Trophoblast cell (in vitro differentiated cells and primary cell): ENCODE measurements around the gene SLC24A4.

Experiments
- DNase-seq, 2 donors: peaks; one replicate each; pipeline ENCODE4 v3.0.0-alpha.2; 2016
- H2AFZ ChIP-seq: 2 replicates; pipeline ENCODE4 v1.6.1; 2013; ENCODE audit warnings: low read length, moderate library complexity, mild to moderate bottlenecking; ENCODE audit not compliant: insufficient read depth, poor library complexity
- H2AK5ac ChIP-seq: 2 replicates; pipeline ENCODE4 v1.6.1; 2013; ENCODE audit warnings: mild to moderate bottlenecking, low read length
- H2BK120ac ChIP-seq: 2 replicates; pipeline ENCODE4 v1.6.1; 2013; ENCODE audit warnings: low read length, mild to moderate bottlenecking, moderate library complexity; ENCODE audit not compliant: insufficient read depth, poor library complexity
- H2BK12ac ChIP-seq: 2 replicates; pipeline ENCODE4 v1.6.1; 2013; ENCODE audit warnings: mild to moderate bottlenecking, low read length, moderate library complexity
- H2BK5ac ChIP-seq: 2 replicates; pipeline ENCODE4 v1.6.1; 2013; ENCODE audit warnings: low read length, low read depth, moderate library complexity, mild to moderate bottlenecking; ENCODE audit not compliant: poor library complexity
- H3K14ac ChIP-seq: 2 replicates; pipeline ENCODE4 v1.6.1; 2013; ENCODE audit warnings: mild to moderate bottlenecking, low read length
- H3K18ac ChIP-seq: 2 replicates; pipeline ENCODE4 v1.6.1; 2013; ENCODE audit warnings: mild to moderate bottlenecking, low read length
- H3K23ac ChIP-seq: 2 replicates; pipeline ENCODE4 v1.6.1; 2013; ENCODE audit warnings: low read length
- H3K27ac ChIP-seq: 2 replicates; pipeline ENCODE4 v1.5.1; 2013; ENCODE audit warnings: low read depth, mild to moderate bottlenecking, inconsistent platforms, low read length, moderate library complexity
- H3K27me3 ChIP-seq: 2 replicates; pipeline ENCODE4 v1.6.1; 2013; ENCODE audit warnings: inconsistent platforms, mild to moderate bottlenecking, low read length, moderate library complexity; ENCODE audit not compliant: insufficient read depth
- H3K36me3 ChIP-seq, 2 experiments: 1 replicate in 1 of 2; 2 replicates in 1 of 2; pipeline ENCODE4 v1.6.1; 2013; ENCODE audit warnings: low read length in 2 of 2, mild to moderate bottlenecking in 2 of 2, moderate library complexity in 1 of 2; ENCODE audit not compliant: insufficient read depth in 2 of 2, control insufficient read depth in 1 of 2
- H3K4ac ChIP-seq: 2 replicates; pipeline ENCODE4 v1.6.1; 2013; ENCODE audit warnings: low read depth, mild to moderate bottlenecking, low read length, moderate library complexity
- H3K4me1 ChIP-seq, 2 experiments: 1 replicate in 1 of 2; 2 replicates in 1 of 2; pipeline ENCODE4 v1.6.1; 2013; ENCODE audit warnings: low read length in 2 of 2, mild to moderate bottlenecking in 2 of 2, moderate library complexity in 1 of 2; ENCODE audit not compliant: insufficient read depth in 2 of 2, control insufficient read depth in 1 of 2
- H3K4me2 ChIP-seq: 2 replicates; pipeline ENCODE4 v1.6.1; 2013; ENCODE audit warnings: inconsistent platforms, mild to moderate bottlenecking, low read length, moderate library complexity
- H3K4me3 ChIP-seq: 2 replicates; pipeline ENCODE4 v1.5.1; 2013; ENCODE audit warnings: mild to moderate bottlenecking, low read depth, low read length, inconsistent platforms
- H3K79me1 ChIP-seq: one replicate; pipeline ENCODE4 v1.6.1; 2013; ENCODE audit warnings: low read length
- H3K79me2 ChIP-seq: 2 replicates; pipeline ENCODE4 v1.6.1; 2013; ENCODE audit warnings: low read length, mild to moderate bottlenecking; ENCODE audit not compliant: control insufficient read depth, insufficient read depth, poor library complexity
- H3K9ac ChIP-seq: 2 replicates; pipeline ENCODE4 v1.6.1; 2013; ENCODE audit warnings: mild to moderate bottlenecking, low read length
- H3K9me3 ChIP-seq: 2 replicates; pipeline ENCODE4 v1.6.1; 2013; ENCODE audit warnings: low read depth, mild to moderate bottlenecking, control low read depth, inconsistent platforms, low read length; ENCODE audit not compliant: insufficient read depth
- H4K12ac ChIP-seq: 2 replicates; pipeline ENCODE4 v1.6.1; 2013; ENCODE audit warnings: low read depth, mild to moderate bottlenecking, low read length, moderate library complexity
- H4K8ac ChIP-seq: 2 replicates; pipeline ENCODE4 v1.6.1; 2013; ENCODE audit warnings: low read depth, mild to moderate bottlenecking, low read length, moderate library complexity
- H4K91ac ChIP-seq: one replicate; pipeline ENCODE4 v1.6.1; 2013; ENCODE audit warnings: low read depth, mild to moderate bottlenecking, low read length, moderate library complexity
- WGBS: extraction: QIAGEN DNeasy Blood & Tissue Kit; methylation state at CpG from one replicate; pipeline ENCODE4 v1.1.7; 2013; ENCODE audit warnings: missing lambda C conversion rate; ENCODE audit not compliant: insufficient read length, insufficient coverage; ENCODE audit errors: extremely low coverage; 5-methylcytosine and 5-hydroxymethylcytosine counted together

Gene SLC24A4

GRCh38 chr14:92458136-92459029 is 135.4 kb downstream of the SLC24A4 start:
- Histone ChIP-seq H3K27me3 (no peaks in the 10 kb centered on the region), H3K9ac (no peak overlapping the region)
- WGBS, result no CpG with 5 or more reads among the region's 17 CpGs

GRCh38 chr14:92459030-92459949 is 136.3 kb downstream of the SLC24A4 start:
- WGBS, result no CpG with 5 or more reads among the region's 18 CpGs

More at GRCh38 chr14:92458136-92459029, 135.4 kb downstream of the SLC24A4 start:
- H2AK5ac ChIP-seq, result no peak overlapping the region
- no peak overlapping the region for H3K18ac ChIP-seq
- H2AFZ ChIP-seq, result no peak overlapping the region
- no peak overlapping the region for H3K14ac ChIP-seq
- no peak overlapping the region for H3K23ac ChIP-seq
- no peak overlapping the region for H3K4me3 ChIP-seq
- H3K79me2 ChIP-seq, result no peaks in the 10 kb centered on the region
- no peaks in the 10 kb centered on the region for H3K9me3 ChIP-seq
- H3K4me1 ChIP-seq, result peaks cover 0 to 5% of the 10 kb centered on the region in 2 experiments
- H3K4me2 ChIP-seq, result no peak overlapping the region
- H4K8ac ChIP-seq, result no peak overlapping the region
- H3K4ac ChIP-seq, result no peak overlapping the region
- no peaks in the 10 kb centered on the region for H3K79me1 ChIP-seq
- no peak for DNase-seq
- H4K12ac ChIP-seq, result no peak overlapping the region
- H2BK120ac ChIP-seq, result no peak overlapping the region
- H3K27ac ChIP-seq, result no peak overlapping the region
- no peak overlapping the region for H4K91ac ChIP-seq
- H2BK12ac ChIP-seq, result no peak overlapping the region
- no peak overlapping the region for H2BK5ac ChIP-seq
- H3K36me3 ChIP-seq, result no peaks in the 10 kb centered on the region

GRCh38 chr14:92459950-92460421 is 137.0 kb downstream of the SLC24A4 start:
- H3K4me1 ChIP-seq, result peaks cover 0 to 5% of the 10 kb centered on the region in 2 experiments
- H2AFZ ChIP-seq, result no peak overlapping the region
- no peak overlapping the region for H2AK5ac ChIP-seq
- no peaks in the 10 kb centered on the region for H3K9me3 ChIP-seq
- H2BK12ac ChIP-seq, result no peak overlapping the region
- no peak overlapping the region for H3K9ac ChIP-seq
- no peak overlapping the region for H3K18ac ChIP-seq
- no peak overlapping the region for H3K4me3 ChIP-seq
- H3K14ac ChIP-seq, result no peak overlapping the region
- H3K36me3 ChIP-seq, result no peaks in the 10 kb centered on the region
- no peaks in the 10 kb centered on the region for H3K79me2 ChIP-seq
- no peak overlapping the region for H4K8ac ChIP-seq
- H3K4me2 ChIP-seq, result no peak overlapping the region
- H2BK120ac ChIP-seq, result no peak overlapping the region
- DNase-seq, result no peak
- H4K12ac ChIP-seq, result no peak overlapping the region
- peak overlapping the region; percentile 15 for H4K91ac ChIP-seq
- H3K23ac ChIP-seq, result no peak overlapping the region
- no peaks in the 10 kb centered on the region for H3K79me1 ChIP-seq
- no CpG with 5 or more reads among the region's 12 CpGs for WGBS
- no peak overlapping the region for H3K4ac ChIP-seq
- no peak overlapping the region for H2BK5ac ChIP-seq
- H3K27ac ChIP-seq, result no peak overlapping the region
- H3K27me3 ChIP-seq, result no peaks in the 10 kb centered on the region

More at GRCh38 chr14:92459030-92459949, 136.3 kb downstream of the SLC24A4 start:
- Histone ChIP-seq H2BK5ac (no peak overlapping the region), H2BK120ac (no peak overlapping the region), H4K91ac (peak overlapping the region; percentile 15), H3K9ac (no peak overlapping the region), H3K4me3 (no peak overlapping the region), H3K23ac (no peak overlapping the region), H3K4me2 (no peak overlapping the region), H3K9me3 (no peaks in the 10 kb centered on the region), H4K8ac (no peak overlapping the region), H3K4me1 (peaks cover 0 to 5% of the 10 kb centered on the region in 2 experiments), H3K36me3 (no peaks in the 10 kb centered on the region), H2AK5ac (no peak overlapping the region), H4K12ac (no peak overlapping the region), H3K27me3 (no peaks in the 10 kb centered on the region), H2BK12ac (no peak overlapping the region), H3K79me2 (no peaks in the 10 kb centered on the region), H3K14ac (no peak overlapping the region), H3K27ac (no peak overlapping the region), H3K79me1 (no peaks in the 10 kb centered on the region), H3K18ac (no peak overlapping the region), H3K4ac (no peak overlapping the region), H2AFZ (no peak overlapping the region)
- DNase-seq, result no peak

GRCh38 chr14:92460541-92460915 is 137.6 kb downstream of the SLC24A4 start:
- no peak overlapping the region for H2AFZ ChIP-seq
- no peak overlapping the region for H2AK5ac ChIP-seq
- H3K4me2 ChIP-seq, result no peak overlapping the region
- no peak overlapping the region for H2BK120ac ChIP-seq
- H3K4me1 ChIP-seq, result peaks cover 0 to 5% of the 10 kb centered on the region in 2 experiments
- no peaks in the 10 kb centered on the region for H3K79me2 ChIP-seq
- no peak overlapping the region for H3K23ac ChIP-seq
- no peaks in the 10 kb centered on the region for H3K79me1 ChIP-seq
- no peak overlapping the region for H3K14ac ChIP-seq
- H3K9ac ChIP-seq, result no peak overlapping the region
- H2BK5ac ChIP-seq, result no peak overlapping the region
- H3K36me3 ChIP-seq, result no peaks in the 10 kb centered on the region
- H2BK12ac ChIP-seq, result no peak overlapping the region
- no CpG with 5 or more reads among the region's 6 CpGs for WGBS
- H3K27ac ChIP-seq, result no peak overlapping the region
- no peak for DNase-seq
- no peaks in the 10 kb centered on the region for H3K27me3 ChIP-seq
- H3K4ac ChIP-seq, result no peak overlapping the region
- no peak overlapping the region for H3K18ac ChIP-seq
- no peak overlapping the region for H4K91ac ChIP-seq
- no peak overlapping the region for H4K12ac ChIP-seq
- no peaks in the 10 kb centered on the region for H3K9me3 ChIP-seq
- no peak overlapping the region for H4K8ac ChIP-seq
- H3K4me3 ChIP-seq, result no peak overlapping the region
